Stimulated activated CD4-positive, alpha-beta T cell treated with anti-CD3 and anti-CD28 coated beads, TNF-alpha, amount 100 ng/mL, for 24 hours (primary cell): ENCODE measurements around the gene GPR35.

ENCODE experiments used
- DNase-seq, 3 experiments: peaks; one replicate each; pipeline ENCODE4 v3.0.0-alpha.2; 2020; ENCODE audit warnings: low read depth in 3 of 3

GPR35 gene

DNA sequence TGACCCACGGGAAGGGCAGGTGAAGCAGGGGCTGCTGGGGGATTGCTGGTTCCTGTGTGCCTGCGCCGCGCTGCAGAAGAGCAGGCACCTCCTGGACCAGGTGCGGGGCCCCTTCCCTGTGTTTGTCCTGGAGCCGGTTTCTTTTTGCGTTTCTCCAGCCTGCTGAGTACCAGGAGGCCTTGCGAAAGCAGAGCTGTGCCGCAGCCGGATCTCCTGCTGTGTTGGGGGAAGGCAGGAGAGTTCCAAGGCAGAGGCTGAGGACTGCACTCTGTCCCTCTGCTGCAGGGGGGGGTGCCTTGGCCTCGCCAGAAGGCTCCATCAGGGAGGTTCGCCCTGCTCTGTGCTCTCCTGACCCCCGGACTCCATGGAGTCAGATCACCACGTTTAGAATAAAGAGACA, 35.9 kb upstream of the GPR35 start:
- no peak for DNase-seq

DNA sequence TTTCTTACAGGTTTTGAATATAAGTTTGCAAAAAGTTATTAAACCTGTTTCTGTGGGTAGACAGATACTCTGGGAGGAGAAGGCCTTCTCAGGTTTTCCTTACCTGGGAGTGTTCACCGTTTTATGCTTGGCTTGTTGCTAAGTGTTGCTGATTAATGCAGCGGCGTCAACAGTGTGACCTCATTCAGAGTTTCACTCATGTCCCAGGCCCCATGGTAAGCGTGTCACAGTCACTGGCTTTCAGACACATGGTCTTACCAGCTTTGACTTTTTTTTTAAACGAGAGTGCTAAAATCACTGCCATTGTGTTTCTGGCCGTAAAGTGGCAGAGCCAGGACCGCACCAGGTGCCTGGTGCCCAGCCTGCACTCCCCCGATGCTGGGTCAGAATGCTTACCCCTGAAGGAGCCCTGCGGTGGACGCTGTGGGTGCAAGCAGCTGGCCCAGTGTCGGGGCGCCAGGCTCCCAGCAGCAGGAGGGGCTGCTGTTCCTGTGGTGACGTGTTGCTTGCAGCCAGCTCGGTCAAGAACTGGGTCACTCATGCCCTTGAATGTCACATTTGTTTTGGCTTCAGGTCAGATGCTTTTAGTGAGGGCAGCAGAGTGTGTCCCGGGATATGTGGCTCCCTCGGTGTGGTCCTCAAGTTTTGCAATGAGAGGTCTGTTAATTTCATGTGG, 35.3 kb upstream of the GPR35 start:
- DNase-seq: no peak

DNA sequence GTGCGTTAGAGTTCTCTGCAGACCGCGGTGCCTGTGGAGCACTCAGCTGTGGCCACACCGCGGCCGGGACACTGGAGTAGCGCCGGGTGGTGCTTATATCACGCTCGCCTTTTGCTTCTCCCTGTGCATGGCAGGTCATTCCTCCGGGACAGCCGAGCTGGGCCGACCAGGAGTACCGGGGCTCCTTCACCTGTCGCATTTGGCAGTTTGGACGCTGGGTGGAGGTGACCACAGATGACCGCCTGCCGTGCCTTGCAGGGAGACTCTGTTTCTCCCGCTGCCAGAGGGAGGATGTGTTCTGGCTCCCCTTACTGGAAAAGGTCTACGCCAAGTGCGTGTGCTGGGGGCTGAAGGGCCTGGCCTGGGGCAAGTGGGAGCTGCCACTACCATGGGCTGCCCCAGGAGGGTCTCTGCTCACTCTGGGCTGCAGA, 34.6 kb upstream of the GPR35 start:
- DNase-seq: no peak

DNA sequence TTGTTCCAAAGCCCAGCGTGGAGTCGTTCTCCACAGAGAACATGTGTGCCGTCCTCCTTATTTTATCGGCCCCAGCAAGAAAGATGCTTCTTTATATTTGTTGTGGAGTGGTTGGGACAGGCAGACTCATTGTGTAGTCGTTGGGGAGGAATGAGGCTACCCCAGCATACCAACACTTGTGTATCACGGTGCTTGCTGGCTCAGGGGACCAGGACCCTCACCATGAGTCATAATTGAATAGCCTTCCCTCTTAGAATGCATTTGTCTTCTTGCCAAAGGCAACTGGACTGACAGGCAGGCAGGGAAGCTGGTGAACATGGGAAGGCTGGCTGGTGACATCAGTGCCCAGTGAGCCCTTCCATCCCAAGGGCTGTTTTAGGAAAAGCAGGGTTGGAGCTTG, 34.1 kb upstream of the GPR35 start:
- DNase-seq: no peak

DNA sequence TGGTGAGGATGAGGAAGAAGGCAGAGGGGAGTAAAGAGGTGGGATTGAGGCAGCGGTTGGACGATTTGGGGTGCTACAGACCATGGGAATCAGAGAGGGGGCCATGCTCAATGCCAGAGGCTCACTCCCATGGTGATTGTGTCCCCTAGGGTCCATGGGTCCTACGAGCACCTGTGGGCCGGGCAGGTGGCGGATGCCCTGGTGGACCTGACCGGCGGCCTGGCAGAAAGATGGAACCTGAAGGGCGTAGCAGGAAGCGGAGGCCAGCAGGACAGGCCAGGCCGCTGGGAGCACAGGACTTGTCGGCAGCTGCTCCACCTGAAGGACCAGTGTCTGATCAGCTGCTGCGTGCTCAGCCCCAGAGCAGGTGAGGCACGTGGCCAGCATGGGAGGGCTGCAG, 33.5 kb upstream of the GPR35 start:
- DNase-seq: no peak

DNA sequence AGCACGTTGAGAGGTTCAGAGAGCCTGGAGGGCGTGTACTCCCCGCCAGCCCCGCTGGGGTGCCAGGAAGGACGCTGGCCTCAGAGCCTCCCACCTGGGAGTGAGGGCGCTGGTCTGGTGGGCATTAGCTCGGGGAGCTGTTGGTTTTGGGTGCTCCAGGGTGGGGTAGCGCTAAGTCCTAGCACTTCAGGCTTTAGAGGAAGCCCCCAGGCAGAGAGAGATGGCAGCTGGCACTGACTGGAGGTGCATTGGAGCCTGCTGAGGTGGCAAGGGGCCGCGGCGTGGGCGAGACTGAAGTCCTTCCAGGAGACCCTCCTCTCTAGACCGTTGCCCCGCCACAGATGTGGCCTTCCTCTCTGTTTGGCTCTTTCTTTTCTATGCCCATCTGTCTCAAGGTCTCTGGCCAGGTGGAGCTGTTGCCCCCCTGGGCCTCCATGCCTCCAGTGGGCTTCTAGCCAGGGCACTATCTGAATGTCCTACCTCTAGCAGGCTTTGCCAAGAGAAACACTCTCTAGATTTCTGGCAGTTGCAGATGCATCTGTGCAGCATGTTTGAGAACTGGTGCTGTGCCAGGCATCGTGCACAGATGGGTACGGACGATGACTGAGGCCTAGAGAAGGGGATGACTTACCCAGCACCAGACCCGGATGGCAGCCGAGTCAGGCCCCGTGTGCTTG, 32.1 kb upstream of the GPR35 start:
- no peak for DNase-seq

DNA sequence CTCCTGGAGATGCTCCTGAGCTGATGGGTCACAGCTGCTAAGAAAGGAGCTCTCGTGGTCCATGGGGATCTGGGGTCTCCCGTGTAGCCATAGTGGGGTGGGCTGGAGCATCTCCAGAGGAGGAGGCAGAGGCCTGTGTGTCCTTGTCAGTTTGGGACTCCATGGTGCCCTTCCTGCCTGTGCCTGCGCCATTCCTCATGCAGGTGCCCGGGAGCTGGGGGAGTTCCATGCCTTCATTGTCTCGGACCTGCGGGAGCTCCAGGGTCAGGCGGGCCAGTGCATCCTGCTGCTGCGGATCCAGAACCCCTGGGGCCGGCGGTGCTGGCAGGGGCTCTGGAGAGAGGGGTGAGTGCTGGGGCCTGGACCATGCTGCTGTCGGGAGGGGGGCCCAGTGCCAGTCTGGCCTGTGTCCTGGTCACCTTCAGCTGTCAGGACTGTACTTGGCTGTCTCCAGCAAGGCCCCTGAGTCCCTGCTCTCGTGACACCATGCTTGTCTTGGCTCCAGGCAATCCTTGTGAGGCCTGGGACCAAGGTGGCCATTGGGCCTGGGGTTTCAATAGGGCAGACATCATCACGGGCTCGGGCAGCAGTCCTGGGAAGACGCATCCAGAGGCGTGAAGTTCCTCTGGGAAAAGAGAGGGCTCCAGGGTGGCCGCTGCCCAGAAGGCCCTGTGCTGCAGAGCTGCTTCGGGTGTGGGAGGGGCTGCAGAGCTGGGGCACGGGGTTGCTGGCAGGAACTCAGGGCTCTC, 31.4 kb upstream of the GPR35 start:
- DNase-seq: no peak

DNA sequence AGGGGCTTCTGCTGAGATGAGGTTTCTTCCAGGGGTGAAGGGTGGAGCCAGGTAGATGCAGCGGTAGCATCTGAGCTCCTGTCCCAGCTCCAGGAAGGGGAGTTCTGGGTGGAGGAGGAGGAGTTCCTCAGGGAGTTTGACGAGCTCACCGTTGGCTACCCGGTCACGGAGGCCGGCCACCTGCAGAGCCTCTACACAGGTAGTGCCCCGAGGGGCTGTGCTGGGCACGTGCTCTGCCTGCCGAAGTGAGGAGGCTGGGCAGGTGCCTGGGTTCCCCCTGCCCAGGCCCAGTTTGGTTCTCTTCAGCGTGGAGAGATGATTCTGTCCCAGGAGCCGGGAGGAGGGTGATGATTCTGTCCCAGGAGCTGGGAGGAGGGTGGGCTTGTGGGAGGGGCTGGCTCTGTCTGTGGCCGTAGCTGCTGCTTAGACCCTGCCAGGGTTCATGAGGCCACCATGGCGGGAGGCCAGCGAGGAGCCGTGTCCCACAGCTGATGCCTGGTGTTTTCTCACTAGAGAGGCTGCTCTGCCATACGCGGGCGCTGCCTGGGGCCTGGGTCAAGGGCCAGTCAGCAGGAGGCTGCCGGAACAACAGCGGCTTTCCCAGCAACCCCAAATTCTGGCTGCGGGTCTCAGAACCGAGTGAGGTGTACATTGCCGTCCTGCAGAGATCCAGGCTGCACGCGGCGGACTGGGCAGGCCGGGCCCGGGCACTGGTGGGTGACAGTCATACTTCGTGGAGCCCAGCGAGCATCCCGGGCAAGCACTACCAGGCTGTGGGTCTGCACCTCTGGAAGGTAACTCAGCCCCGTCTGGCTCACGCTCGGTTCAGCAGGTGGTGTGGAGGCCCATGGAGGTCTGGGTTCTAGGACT, 30.5 kb upstream of the GPR35 start:
- no peak for DNase-seq

DNA sequence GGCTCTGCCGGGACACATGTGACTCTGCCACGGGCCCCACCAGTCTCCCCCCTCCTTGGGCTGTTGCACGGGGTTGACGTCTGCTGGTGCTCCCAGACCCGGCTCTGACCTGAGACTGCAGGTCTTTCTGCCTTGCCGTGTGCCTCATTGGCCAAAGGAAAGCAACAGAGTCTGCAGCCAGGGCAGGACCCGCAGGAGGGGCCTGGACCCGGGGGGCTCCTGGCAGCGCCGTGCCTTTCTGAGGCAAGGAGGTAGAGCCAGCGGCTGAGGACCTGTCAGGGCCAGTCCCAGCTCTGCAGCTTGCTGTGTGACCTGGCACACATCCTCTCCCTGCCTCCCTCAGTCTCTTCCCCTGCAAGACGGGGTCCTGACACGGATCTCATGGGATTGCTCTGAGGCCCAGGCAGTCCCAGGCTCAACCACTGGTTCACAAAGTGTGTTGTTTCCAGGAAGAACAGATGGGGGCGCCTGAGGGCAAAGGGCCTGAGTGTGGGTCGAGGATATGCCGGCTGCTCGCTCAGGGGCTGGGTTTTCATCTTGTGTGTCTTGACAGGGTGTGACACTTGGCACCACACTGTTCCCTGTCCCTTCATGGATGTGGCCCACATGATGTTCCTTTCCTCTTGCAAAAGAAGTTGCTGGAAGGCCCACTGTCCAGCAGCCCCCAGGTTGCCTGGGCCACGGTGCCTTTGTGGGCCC, 29.8 kb upstream of the GPR35 start:
- DNase-seq: peak in 1 of 3 experiments; percentile 33

DNA sequence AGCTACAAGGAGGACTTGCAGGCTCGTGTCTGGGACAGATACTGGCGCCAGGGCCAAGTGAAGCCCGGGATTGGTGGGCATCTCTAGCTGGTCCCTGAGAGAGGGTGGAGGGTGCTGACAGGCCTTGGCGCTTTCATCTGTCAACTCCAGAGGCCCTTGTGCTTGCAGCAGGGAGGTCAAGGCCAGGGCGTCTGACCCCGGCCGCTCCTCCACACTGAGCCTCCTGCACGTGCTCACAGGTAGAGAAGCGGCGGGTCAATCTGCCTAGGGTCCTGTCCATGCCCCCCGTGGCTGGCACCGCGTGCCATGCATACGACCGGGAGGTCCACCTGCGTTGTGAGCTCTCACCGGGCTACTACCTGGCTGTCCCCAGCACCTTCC, 29.2 kb upstream of the GPR35 start:
- DNase-seq: no peak

DNA sequence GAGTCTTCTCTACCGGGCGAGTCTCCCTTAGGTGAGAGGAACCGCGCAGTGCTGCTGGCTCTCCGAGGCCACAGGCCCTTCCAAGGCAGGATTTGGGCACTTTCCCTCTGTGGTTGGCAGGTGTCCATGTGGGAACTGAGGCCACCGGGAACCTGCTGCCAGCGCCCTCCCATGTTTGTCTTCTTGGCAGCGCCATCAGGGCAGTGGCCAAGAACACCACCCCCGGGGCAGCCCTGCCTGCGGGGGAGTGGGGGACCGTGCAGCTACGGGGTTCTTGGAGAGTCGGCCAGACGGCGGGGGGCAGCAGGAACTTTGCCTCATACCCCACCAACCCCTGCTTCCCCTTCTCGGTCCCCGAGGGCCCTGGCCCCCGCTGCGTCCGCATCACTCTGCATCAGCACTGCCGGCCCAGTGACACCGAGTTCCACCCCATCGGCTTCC, 28.8 kb upstream of the GPR35 start:
- DNase-seq: no peak

DNA sequence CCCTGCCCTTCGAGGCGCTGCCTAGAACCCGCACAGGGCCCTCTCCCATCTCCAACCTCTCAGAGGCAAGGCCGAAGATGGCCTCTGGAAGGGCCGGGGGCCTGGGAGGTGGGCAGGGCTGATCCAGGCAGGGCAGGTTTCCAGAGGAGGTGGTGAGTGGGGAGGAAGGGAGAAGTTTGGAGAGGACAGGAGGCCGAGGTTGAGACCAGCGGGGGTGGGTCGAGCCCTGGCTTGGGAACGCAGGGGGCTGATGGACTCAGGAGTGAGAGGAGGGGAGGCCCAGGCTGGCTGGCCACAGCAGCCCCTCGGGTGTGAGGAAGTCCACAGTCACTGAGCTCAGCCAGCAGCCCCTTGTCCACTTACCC, 28.2 kb upstream of the GPR35 start:
- no peak for DNase-seq

DNA sequence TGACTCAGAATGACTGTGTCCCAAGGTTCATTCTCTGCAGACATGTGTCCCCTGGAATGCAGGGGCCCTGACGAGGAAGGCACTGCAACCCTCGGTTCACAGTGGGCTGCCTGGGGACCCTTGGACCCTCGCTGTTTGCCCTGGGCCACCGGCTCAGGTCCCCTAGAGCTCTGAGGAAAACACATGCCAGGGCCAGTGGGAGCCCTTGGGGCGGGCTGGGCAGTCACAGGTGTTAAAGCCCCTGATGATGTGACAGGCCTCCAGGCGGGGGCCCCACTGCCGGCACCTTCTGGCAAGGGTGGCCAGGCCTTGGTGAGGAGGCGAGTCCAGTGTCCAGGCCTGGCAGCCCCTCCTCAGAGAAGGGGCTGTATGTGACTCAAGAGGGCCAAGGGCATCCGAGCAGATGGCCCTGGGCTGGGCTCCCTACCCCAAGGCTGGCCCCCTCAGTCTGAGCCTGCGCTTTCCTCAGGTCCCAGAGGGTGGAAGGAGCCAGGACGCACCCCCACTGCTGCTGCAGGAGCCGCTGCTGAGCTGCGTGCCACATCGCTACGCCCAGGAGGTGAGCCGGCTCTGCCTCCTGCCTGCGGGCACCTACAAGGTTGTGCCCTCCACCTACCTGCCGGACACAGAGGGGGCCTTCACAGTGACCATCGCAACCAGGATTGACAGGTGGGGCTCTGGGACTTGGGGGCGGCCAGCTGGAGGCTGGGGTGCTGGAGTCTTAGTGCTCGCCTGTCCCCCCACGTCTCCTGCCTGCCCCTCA, 27.7 kb upstream of the GPR35 start:
- no peak for DNase-seq

DNA sequence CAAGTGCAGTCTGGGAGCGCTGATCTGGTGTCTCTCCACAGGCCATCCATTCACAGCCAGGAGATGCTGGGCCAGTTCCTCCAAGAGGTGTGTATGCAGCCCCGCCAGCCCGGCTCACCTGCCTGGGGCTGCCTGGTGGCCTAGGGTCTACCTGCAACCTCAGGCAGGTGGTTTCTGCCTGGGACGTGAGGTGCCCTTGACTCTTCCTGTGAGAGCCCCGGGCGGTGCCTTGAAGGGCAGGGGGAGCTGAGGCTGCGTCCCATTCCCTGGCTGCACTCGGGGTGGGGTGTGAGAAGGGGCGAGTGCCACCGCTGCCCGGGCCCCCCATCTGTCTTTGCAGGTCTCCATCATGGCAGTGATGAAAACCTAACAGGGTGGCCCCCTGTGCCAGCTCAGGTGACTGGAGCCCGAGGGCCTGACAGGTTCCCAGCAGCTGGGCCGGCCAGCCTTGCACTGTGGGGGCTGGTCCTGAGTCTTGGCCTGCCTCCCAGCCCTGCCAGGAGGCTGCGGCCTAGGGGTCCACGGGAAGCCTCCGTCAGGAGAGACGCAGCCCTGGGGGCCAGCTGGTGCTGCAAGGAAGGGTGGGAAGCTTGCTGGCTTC, 26.9 kb upstream of the GPR35 start:
- no peak for DNase-seq

DNA sequence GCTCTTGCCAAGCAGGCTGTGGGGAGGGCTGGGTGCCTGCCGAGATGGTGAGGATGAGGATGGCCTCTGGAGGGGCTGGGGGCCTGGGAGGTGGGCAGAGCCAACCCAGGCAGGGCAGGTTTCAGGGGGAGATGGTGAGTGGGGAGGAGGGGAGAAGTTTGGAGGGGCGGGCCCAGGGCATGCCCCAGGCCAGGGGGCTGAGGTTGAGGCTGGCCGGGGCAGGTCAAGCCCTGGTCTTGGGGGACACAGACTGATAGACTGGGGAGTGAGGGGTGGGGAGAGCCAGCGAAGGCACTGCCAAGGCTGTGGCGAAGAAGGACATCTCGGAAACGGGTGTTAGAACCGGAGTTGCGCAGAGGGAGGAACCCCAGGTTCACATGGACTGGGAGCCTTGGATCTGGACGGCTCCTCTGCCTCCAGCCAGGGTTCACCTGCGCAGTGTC, 26.1 kb upstream of the GPR35 start:
- DNase-seq: no peak

DNA sequence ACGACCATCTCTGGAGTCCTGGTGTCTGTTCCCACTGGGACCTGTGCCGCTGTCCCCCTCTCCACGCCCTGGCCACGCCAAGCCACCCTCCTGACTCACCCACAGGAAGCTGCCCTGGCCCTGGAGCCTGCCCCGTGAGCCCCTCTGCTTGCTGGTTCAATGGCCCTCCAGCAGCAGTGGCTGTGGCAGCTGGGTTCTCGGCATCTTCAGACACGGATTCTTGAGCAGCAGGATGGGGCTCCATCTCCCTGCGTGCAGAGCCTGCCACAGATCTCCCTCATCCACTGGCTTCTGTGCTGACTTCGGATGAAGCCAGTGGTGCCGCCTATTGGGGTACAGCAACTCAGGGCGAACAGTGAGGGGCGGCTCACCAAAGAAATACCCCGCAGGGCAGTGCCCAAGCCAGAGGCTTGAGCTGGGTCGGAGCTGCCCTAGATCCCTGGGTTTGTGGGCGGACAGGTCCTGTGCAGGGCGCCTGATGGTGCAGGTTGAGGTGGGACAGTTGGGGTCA, 24.8 kb upstream of the GPR35 start:
- no peak for DNase-seq

DNA sequence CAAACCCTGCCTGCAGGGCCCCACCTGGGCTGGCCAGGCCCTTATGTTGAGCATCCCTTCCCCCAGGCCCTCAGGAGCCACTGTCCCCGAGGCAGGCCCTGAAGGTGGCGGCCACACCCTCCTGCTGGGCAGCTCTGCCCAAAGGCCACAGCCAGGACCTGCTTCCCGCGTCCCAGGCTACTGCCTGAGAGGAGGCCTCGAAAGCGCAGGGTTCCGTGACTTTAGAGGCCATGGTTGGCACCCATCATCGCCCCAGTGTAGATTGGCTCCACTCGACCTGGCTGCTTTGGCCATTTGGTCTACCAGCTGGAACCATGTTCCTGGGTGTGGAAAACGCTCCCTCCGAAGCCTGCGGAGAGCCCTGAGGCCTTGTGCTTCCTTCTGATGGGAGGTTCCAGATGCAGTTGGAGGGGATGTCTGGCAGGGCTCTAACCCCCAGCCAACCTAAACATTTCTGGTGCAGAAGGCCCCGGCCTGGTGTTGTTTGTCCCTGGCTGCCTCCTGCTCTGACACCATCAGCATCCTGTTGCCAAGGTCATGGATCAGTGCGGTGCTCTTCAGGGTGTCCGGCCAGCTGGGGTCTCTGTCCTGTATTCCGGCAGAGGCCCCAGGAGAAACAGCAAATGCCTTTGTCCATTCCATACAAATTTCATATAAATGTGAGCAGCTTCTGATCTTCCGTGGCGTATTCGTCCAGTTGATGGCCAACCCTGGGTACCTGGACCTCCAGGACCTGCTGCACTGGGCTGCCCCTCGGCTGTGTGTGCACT, 24.0 kb upstream of the GPR35 start:
- no peak for DNase-seq

DNA sequence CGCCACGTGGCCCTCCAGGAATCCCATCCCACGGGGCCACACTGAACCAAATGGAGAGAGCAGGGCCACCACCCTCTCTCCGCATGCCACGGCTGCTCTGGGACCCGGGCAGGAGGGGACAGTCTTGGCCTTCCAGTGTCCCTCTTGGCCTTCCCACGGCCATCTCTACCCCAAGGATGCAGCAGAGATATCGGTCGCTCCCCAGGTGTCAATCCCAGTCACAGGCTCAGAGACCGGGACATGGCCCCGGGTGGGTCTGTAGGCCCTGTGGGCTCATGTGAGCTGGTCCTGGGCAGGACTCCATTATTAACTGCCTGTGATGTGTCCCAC, 23.5 kb upstream of the GPR35 start:
- DNase-seq: no peak

DNA sequence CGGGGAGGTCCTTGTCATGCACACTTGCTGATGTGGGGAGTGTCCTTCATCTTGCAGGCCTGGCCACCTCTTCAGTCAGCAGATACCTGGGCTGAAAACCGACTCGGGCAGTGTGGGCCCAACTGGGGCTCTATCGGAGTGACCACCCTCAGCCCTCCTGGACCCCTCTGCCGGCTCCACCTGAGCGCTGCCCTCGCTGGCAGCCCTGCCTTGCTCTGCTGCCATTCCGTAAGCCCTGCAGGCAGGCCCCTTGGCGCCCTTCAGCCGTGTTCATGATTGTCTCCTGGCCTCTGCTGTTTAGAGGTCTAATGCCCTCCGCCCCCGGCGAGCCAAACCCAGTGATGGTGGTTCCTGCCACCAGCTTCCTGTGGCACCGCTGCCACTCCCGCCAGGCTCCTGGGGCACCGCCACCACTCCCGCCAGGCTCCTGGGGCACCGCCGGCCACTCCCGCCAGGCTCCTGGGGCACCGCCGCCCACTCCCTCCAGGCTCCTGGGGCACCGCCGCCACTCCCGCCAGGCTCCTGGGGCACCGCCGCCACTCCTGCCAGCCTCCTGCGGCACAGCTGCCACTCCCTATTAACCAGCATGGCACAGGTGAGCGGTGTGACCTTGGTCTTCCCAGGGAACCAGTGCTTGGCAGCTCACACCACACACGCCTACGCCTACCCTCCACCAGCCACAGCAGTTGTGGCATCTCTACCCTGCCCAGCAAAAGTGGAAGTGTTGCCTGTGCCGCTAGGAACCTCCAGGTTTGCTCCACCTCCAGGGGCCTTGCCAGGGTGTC, 22.8 kb upstream of the GPR35 start:
- DNase-seq: no peak
